HepG2 (cell line): ENCODE results near the gene FEM1B.

Experiments
- ATF4 ChIP-seq, 2 experiments: fragments of 450-650 bp in 1 of 2; sonication (generic) in 1 of 2; formaldehyde crosslinking; IDR thresholded peaks; 2 replicates each; pipeline versions ENCODE4 v1.5.0 to v1.8.0; 2020 to 2022; ENCODE audit warnings: mild to moderate bottlenecking in 1 of 2, missing genetic modification reagents in 1 of 2
- CTCF ChIP-seq: sonication (generic); formaldehyde crosslinking; IDR thresholded peaks from 2 replicates; pipeline ENCODE4 v1.5.0; 2020; ENCODE audit warnings: mild to moderate bottlenecking, missing genetic modification reagents, moderate library complexity
- EP300 ChIP-seq, 3 experiments: sonication (generic) in 1 of 3; formaldehyde crosslinking in 1 of 3; IDR thresholded peaks; 2 replicates each; pipeline versions ENCODE4 v1.5.1 to v1.6.1; 2011 to 2020; ENCODE audit warnings: low read depth in 2 of 3, low read length in 2 of 3, borderline replicate concordance in 1 of 3, improper control_type of control experiment in 1 of 3, mild to moderate bottlenecking in 1 of 3, missing genetic modification reagents in 1 of 3, moderate library complexity in 1 of 3
- ESRRA ChIP-seq: sonication (generic); formaldehyde crosslinking; IDR thresholded peaks from 2 replicates; pipeline ENCODE4 v1.5.1; 2020; ENCODE audit warnings: mild to moderate bottlenecking, low read depth, missing genetic modification reagents
- HIVEP1 ChIP-seq: sonication (generic); formaldehyde crosslinking; IDR thresholded peaks from 2 replicates; pipeline ENCODE4 v1.4.0; 2020; ENCODE audit warnings: mild to moderate bottlenecking, missing genetic modification reagents
- POLR2A ChIP-seq, 2 experiments: IDR thresholded peaks; 2 replicates each; pipeline ENCODE4 v1.6.1; 2011; ENCODE audit warnings: low read depth in 2 of 2, low read length in 2 of 2, mild to moderate bottlenecking in 1 of 2, moderate library complexity in 1 of 2; ENCODE audit not compliant: insufficient read depth in 1 of 2
- POLR2AphosphoS5 ChIP-seq: IDR thresholded peaks from 2 replicates; pipeline ENCODE4 v1.6.1; 2012; ENCODE audit warnings: low read depth, low read length
- SUZ12 ChIP-seq: fragments of 150-350 bp; IDR thresholded peaks from 2 replicates; pipeline ENCODE4 v1.6.1; 2014; ENCODE audit warnings: low read depth, low read length
- TAF1 ChIP-seq: sonication (generic); formaldehyde crosslinking; IDR thresholded peaks from 2 replicates; pipeline ENCODE4 v1.4.0; 2020; ENCODE audit warnings: missing genetic modification reagents
- ZC3H13 ChIP-seq: sonication (generic); formaldehyde crosslinking; IDR thresholded peaks from 2 replicates; pipeline ENCODE4 v1.8.1; 2023; ENCODE audit warnings: mild to moderate bottlenecking, missing genetic modification reagents, moderate library complexity

GRCh38 chr15:68310178-68310803, 32.7 kb downstream of the FEM1B start:
- TF ChIP-seq HIVEP1: no peak
- no peak for TF ChIP-seq POLR2AphosphoS5
- no peak for TF ChIP-seq POLR2A (IDR thresholded peaks at IDR 0.05; ENCODE audit: insufficient read depth in 1 of 2, low read depth in 2 of 2, low read length in 2 of 2)
- no peak for TF ChIP-seq CTCF (CRISPR knock-in tag)
- TF ChIP-seq SUZ12: no peak
- TF ChIP-seq ATF4 (CRISPR knock-in tag; IDR thresholded peaks at IDR 0.05): no peak
- TF ChIP-seq ZC3H13 (CRISPR knock-in tag): no peak
- no peak for TF ChIP-seq TAF1 (CRISPR knock-in tag)
- no peak for TF ChIP-seq EP300 (IDR thresholded peaks at IDR 0.05; ENCODE audit: low read depth in 2 of 2, low read length in 2 of 2)
- no peak for TF ChIP-seq EP300 (CRISPR knock-in tag; IDR thresholded peaks at IDR 0.05; ENCODE audit: borderline replicate concordance)
- no peak for TF ChIP-seq ESRRA (CRISPR knock-in tag)
